NCI-H345 treated with DMSO at 0.1 percent for 48 hours (cell line): ENCODE measurements around the gene PRR3.

Experiments used
- DNase-seq: peaks from one replicate; lab custom pipeline; 2025; ENCODE audit not compliant: unreplicated experiment; lab: John Stamatoyannopoulos, UW

Gene PRR3

GRCh38 chr6:30533460-30534294, 23.4 kb upstream of the PRR3 start:
- no peak for DNase-seq

DNA sequence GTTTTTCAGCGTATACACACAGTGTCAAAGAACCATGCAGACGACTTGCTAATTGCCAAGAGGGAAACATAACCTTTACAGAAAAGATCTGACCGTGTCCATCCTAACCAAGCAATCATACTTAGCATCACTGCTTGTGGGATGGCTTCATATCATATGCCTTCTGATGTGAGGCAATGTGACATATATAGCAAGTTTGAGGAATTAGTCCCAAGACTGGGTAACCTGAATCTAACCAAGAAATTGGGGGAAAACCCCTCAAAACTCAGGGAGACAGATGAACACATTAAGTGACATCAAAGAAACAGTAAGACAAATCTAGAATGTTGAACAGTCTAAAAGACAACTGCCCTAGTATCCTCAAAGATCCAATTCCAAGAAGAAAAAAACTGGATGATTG, 19.2 kb upstream of the PRR3 start:
- DNase-seq = no peak

DNA sequence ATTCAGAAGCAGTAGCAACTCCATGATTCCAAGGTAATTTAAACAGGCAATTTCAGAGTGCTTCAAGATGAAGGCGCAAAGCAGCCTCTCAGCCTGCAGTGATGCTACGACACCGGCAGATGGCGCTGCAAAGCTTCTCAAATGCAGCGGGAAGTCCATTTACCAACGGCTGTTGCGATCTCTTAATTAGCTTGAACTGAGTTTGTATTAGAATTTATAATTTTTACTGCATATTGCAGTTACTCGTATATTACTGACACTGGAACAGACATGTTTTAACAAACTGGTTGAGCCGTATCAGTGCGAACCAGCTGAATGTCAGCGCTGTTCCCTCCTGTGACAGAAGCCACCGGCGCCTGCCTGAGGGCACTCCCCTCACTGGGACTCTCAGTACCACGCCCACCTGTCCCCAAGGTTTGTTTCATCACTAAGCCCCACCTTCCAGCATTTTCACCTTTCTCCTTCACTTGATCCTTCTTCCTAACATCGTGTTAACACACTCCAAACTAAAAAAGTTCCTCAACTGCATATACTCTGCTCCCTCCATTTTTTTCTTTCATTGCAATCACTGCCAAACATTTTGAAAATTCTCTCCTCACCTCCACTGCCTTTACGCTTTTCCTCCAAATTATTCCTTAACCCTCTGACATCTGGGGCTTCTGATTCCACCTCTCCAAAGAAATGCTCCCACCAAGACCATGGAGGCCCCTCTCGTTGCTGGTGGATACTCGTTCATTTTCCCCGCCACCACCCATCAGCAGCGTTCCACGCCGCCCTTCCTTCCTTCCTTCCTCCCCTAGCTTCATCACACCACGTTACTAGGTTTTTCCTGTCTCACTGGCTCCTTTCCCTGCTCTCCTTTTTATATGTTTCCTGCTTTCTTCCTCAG, 15.3 kb upstream of the PRR3 start:
- DNase-seq = peak; percentile 93

- no peak for DNase-seq
These were observed 14.7 kb upstream of the PRR3 start for GRCh38 chr6:30542404-30542725.

GRCh38 chr6:30542915-30543314, 14.2 kb upstream of the PRR3 start:
- DNase-seq = no peak

DNA sequence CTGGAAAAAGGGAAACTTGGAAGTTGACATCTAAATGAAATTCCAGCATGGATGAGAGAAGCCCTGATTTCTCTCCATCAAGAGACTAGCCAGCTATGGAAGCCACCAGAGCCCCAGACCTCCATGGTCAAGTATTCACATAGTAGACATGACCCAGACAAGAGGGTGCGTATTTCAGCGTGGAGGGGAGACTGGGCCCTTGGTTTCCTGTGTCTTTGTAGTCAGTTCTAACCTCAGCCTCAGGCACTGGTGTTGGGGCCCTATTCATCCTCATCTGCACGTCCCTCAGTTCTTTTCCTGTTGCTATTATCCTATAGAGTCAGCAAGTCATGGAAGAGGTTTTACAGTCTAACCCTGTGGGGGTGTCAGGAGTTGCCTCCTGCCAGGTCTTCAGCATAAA, 13.3 kb upstream of the PRR3 start:
- no peak for DNase-seq

DNA sequence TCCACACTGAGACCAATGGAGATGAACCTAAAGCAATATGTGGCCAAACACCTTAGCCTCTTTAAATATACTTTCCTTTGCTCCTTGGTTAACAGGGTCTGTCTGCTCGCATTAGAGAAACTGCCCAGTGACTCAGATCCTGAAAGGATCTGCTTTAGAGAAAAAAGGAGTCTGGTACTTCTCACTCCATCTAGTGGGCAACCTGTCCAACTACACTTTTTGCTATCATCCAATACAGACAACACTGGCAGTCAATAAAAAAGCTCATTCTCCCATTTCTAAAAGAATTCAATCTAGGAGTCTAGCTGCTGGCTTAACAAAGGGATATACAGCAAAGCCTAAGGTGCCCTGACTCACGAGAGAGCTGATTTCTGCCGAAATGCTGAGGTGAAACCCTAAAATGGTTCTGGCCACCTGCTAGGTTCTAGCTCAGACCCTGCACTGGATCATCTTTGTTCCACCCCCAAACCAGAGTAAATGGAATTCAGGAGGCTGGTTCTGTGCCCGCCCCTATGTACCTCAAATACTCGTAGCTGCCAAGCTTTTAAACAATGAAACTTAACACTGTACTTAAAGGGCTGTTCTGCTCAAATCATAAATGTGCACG, 12.3 kb upstream of the PRR3 start:
- peak; percentile 30 for DNase-seq

- DNase-seq = no peak
These were observed 9.6 kb upstream of the PRR3 start for GRCh38 chr6:30547454-30547853.

DNA sequence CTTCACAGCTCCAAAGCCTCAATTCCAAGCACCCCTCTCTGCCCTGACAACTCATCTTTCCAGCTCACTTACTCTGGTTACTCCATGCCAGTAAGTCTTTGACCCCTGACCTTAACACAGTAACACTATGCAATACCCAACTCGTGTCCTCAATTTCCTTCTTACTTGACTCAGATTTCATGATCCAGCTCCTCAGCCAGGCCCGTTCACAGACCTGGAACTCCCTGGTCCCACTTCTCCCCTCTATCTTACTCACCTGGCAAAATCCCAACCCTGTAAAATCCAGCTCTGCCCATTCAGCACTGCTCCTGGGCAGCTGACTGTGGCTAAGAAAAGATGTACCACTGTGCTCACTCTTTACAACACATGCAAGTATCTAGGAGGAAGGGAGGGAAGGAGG, 8.7 kb upstream of the PRR3 start:
- DNase-seq = no peak

DNA sequence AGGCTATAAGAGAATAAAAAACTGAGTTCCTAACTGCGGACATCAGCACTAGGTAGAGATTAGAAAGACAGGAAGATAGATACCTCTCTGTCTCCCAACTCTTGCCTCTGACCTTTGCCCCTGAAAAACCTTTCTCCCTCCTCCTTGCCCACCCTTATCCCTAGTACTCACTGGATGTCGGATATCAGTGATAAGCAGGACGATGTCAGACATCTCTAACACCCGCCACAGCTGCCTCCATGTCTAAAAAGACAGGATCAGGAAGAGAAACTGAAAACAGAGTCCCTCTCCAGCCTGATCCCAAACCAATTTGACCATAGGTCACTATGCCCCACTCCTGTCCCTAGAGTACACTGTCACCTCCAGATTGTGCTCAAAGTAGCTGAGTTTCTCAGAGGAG, 2.7 kb upstream of the PRR3 start:
- no peak for DNase-seq

DNA sequence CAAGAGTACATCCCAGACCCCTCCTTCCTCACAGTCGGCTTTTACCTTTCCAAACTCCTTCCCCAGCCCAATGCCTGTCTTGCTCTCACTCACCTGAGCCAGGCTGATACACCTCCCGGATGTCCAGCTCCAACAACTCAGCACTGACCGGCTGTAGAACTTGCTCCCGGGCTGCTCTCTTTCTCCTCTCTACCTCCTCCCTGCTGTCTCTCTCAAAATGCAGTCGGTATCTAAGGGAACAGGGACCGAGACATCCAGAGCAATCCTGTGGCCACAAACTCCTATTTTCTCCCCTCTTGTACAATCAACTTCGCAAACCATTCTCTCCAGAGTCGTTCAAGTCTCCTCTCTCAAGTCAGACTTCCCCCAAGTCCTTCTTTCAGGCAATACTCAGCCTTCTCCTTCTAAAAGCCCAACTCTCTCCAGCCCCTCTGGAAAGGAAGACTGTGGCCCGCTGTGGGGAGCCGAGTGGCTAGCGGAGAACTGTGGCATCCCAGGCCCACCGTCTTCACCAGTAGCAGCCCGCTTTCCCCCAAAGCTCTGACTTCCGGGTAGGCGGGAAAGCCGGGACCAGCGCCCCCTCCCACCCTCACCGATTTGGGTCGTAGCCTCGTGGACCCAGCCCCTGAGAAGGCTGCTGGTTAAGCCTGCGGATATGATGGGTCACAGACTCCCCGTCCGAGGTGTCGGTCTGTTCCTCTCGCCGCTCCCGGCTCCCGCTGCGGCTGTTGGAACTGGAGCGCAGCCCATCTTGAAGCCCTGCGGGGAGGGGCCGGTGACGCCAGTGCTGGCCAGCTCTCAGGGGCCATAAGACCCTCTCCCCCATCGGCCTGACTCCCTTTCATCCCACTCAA, 1.9 kb upstream of the PRR3 start:
- no peak for DNase-seq

DNA sequence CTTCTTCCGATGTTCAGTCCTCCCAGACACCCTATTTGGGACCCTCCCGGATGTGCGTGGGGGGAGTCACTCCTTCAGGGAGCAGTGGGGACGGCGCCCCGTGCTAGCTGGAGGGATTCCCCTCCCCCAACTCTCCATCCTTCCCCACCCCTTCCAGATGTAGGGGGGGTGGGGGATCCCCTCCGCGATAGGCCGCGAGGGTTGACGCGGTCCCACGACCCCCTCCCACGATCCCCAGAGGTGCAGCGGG, 1.4 kb upstream of the PRR3 start:
- DNase-seq = no peak

DNA sequence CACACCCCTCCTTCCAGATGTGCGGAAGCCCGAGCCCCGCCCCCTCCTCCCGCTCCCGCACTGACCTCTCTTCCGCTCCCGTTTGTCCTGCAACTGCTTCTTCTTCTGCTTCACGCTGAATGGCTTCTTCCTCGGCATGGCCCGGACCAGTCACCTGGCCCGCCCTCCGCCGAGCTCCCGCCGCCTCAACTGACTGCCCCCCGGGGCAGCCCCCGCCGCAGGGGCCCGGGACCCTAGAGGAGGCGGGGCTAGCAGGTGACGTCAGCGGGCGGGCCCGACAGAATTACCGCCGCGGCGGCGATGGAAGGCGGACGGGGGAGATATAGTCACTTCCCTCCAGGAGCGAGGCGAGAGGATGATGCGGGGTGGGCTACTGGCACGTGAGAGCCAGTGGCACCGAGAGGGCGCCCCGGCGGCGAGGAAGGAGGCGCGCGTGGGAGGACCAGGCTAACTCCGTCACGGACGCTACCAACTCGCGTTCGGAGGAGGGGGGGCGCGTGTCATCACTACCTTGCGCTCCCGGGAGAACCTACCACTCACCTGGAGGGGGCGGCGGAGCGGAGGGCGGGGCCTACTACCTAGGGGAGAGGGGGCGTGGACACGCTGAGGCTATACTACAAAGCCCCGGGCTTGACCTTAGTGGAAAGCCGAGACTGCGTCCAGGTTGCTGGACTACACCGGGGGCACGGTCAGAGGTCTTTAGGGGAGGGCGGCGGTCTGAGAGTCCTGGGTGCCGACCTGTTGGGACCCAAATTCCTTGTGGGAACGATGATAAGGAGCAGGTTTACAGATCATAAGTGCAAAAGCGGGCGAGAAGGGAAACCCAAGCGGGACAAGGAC, 809 bp upstream of the PRR3 start, which contains the start of gene GNL1:
TSS of gene GNL1 (minus strand) at position 424 of the 840 bp plus-strand sequence. CDS start at position 138, 286 bp downstream.
- peak; percentile 69 for DNase-seq

DNA sequence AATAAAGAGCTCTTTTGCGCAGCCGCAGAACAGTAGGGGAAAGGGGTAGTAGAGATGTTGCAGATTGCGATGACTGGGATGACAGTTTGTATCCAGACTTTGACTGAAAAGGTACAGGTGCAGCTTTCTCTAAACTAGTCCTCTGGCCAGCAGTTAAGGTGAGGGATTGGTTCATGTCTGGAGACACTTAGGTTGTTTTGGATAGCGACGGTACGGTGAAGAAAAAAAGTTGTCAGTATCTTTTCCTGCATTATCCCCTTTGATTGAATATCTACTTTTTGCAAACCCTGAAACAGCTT, 537 bp downstream of the PRR3 start:
- no peak for DNase-seq

- DNase-seq = no peak
These were observed 3.8 kb downstream of the PRR3 start for GRCh38 chr6:30560930-30561329.

DNA sequence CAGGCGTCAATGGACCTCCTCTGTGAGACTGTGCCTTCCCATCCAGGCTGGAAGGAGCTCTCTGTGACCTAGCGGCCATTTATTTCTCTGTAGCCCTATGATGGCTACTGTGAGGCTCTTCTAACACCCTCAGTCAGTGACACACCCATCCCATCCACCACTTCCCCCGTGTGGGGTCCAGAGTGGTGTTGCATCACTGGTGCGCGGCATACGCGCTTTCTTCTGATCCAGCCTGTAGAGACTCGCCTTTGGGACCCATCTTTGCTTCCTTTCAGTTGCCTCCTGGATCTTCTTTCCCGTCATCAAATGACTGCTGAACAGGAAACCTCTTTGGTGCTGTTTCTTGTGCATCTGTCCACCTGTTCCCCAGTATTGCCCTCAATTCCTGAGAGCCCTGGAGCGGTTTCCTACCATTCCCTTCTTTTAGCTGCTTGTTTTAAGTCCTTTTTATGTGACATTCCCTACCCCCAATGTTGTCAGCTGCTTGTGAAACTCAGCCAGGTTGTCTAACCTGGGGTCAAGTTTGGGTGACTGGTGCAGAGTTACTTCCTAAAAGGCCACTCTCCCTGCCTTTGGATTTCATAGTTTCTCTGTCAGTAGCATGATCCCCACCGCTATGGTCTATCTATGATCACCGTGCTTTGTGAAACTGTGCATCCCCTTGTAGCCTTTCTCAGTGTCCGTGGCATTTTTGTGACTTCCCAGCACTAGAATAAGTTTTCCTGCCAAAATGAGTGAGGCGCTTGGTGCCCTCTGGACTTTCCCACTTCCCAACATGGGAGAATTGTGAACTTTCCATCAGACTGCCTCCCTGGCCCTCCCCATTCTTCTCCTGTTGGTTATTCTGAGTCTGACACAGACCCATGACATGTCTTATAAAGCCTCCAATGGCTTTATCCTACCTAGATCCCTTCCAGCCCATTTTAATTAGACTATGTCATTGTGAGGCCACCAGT, 5.7 kb downstream of the PRR3 start:
- DNase-seq = no peak

GRCh38 chr6:30564114-30564513, 7.0 kb downstream of the PRR3 start:
- no peak for DNase-seq

DNA sequence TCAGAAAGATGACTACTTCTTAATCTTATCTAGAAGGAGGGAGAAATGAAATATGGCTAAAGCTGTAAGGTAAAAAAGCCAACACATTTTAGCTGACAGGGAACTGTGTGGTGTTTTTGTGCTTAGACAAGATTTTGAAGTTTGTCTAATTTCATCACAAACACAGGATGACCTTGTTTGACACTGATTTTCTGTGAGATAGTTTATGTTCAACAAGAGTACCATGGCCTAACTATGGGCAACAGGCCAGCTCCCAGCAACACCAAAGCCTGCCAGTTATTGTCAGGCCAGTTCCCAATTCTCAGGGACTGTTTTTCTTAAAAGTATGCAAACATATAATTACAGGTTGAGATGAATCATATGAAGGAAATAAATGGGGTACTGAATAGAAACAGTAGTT, 8.7 kb downstream of the PRR3 start:
- DNase-seq = no peak

- no peak for DNase-seq
These were observed 11.2 kb downstream of the PRR3 start for GRCh38 chr6:30568245-30568644.
